H9 (cell line): ENCODE measurements around the gene ALG9. TPM values are rescaled to one million over a fixed set of nuclear protein-coding genes. Genes with fewer than 3 reads are reported as not detected.

ENCODE experiments used
- DNase-seq: peaks from one replicate; pipeline ENCODE4 v3.0.0-alpha.2; 2017
- H2AFZ ChIP-seq: one replicate; pipeline ENCODE4 v1.6.1; 2013; ENCODE audit warnings: mild to moderate bottlenecking, low read length, control low read depth, moderate library complexity
- H2AK5ac ChIP-seq: 2 replicates; pipeline ENCODE4 v1.6.1; 2013; ENCODE audit warnings: low read length, control low read depth, mixed read lengths; ENCODE audit not compliant: insufficient read length
- H2BK120ac ChIP-seq: one replicate; pipeline ENCODE4 v1.6.1; 2013; ENCODE audit warnings: low read depth, mild to moderate bottlenecking, low read length, control low read depth, inconsistent platforms; ENCODE audit not compliant: poor library complexity, severe bottlenecking
- H2BK12ac ChIP-seq: 2 replicates; pipeline ENCODE4 v1.6.1; 2013; ENCODE audit warnings: low read length, control low read depth, mixed read lengths, low read depth; ENCODE audit not compliant: insufficient read length
- H2BK15ac ChIP-seq: 2 replicates; pipeline ENCODE4 v1.6.1; 2013; ENCODE audit warnings: low read depth, low read length, control low read depth
- H2BK20ac ChIP-seq: one replicate; pipeline ENCODE4 v1.6.1; 2013; ENCODE audit warnings: low read depth, mild to moderate bottlenecking, low read length, control low read depth, inconsistent platforms; ENCODE audit not compliant: poor library complexity, severe bottlenecking
- H2BK5ac ChIP-seq: 2 replicates; pipeline ENCODE4 v1.6.1; 2013; ENCODE audit warnings: low read length, control low read depth, mixed read lengths; ENCODE audit not compliant: insufficient read length
- H3K14ac ChIP-seq: 2 replicates; pipeline ENCODE4 v1.6.1; 2013; ENCODE audit warnings: low read length, control low read depth; ENCODE audit not compliant: insufficient read depth
- H3K18ac ChIP-seq: 2 replicates; pipeline ENCODE4 v1.6.1; 2013; ENCODE audit warnings: low read depth, mild to moderate bottlenecking, mixed read lengths, low read length, control low read depth; ENCODE audit not compliant: insufficient read length
- H3K23ac ChIP-seq: 2 replicates; pipeline ENCODE4 v1.6.1; 2013; ENCODE audit warnings: low read length, control low read depth, mixed read lengths, low read depth; ENCODE audit not compliant: insufficient read length
- H3K23me2 ChIP-seq: 2 replicates; pipeline ENCODE4 v1.6.1; 2013; ENCODE audit warnings: low read depth, mild to moderate bottlenecking, mixed read lengths, low read length, control low read depth; ENCODE audit not compliant: insufficient read length, poor library complexity, severe bottlenecking
- H3K27ac ChIP-seq: 2 replicates; pipeline ENCODE4 v1.5.1; 2013; ENCODE audit warnings: low read length, control low read depth, mixed read lengths, low read depth; ENCODE audit not compliant: insufficient read length
- H3K27me3 ChIP-seq: 2 replicates; pipeline ENCODE4 v1.6.1; 2013; ENCODE audit warnings: low read length, control low read depth, inconsistent platforms; ENCODE audit not compliant: insufficient read depth
- H3K4ac ChIP-seq: 2 replicates; pipeline ENCODE4 v1.6.1; 2013; ENCODE audit warnings: low read depth, mild to moderate bottlenecking, control low read depth, inconsistent platforms, low read length, moderate library complexity
- H3K4me1 ChIP-seq: 2 replicates; pipeline ENCODE4 v1.6.1; 2013; ENCODE audit warnings: low read length, control low read depth, inconsistent platforms; ENCODE audit not compliant: insufficient read depth
- H3K4me2 ChIP-seq: 2 replicates; pipeline ENCODE4 v1.6.1; 2013; ENCODE audit warnings: low read length, control low read depth, mixed read lengths; ENCODE audit not compliant: insufficient read length, insufficient read depth
- H3K56ac ChIP-seq: 2 replicates; pipeline ENCODE4 v1.6.1; 2013; ENCODE audit warnings: low read depth, mild to moderate bottlenecking, mixed read lengths, low read length, control low read depth; ENCODE audit not compliant: insufficient read length
- H3K79me1 ChIP-seq: 2 replicates; pipeline ENCODE4 v1.6.1; 2013; ENCODE audit warnings: low read depth, mild to moderate bottlenecking, moderate library complexity, low read length, control low read depth, inconsistent platforms; ENCODE audit not compliant: insufficient read depth, poor library complexity, severe bottlenecking
- H3K79me2 ChIP-seq: 2 replicates; pipeline ENCODE4 v1.6.1; 2013; ENCODE audit warnings: low read length, control low read depth, inconsistent platforms; ENCODE audit not compliant: insufficient read depth
- H3K9ac ChIP-seq: 2 replicates; pipeline ENCODE4 v1.6.1; 2013; ENCODE audit warnings: low read length, control low read depth, mixed read lengths; ENCODE audit not compliant: insufficient read length; ENCODE audit errors: extremely low read depth
- H3K9me3 ChIP-seq: one replicate; pipeline ENCODE4 v1.6.1; 2013; ENCODE audit warnings: low read depth, low read length, inconsistent platforms; ENCODE audit not compliant: control insufficient read depth
- H3T11ph ChIP-seq: one replicate; pipeline ENCODE4 v1.6.1; 2013; ENCODE audit warnings: mild to moderate bottlenecking, low read length, control low read depth, inconsistent platforms
- H4K20me1 ChIP-seq: one replicate; pipeline ENCODE4 v1.6.1; 2013; ENCODE audit not compliant: control insufficient read depth, insufficient read length, insufficient read depth
- H4K5ac ChIP-seq: 2 replicates; pipeline ENCODE4 v1.6.1; 2013; ENCODE audit warnings: low read depth, mild to moderate bottlenecking, mixed read lengths, low read length, control low read depth; ENCODE audit not compliant: insufficient read length
- H4K8ac ChIP-seq: replicated peaks from 2 replicates; pipeline ENCODE4 v1.6.1; 2013; ENCODE audit warnings: low read length, control low read depth, mixed read lengths, low read depth; ENCODE audit not compliant: insufficient read length
- H4K91ac ChIP-seq: 2 replicates; pipeline ENCODE4 v1.6.1; 2013; ENCODE audit warnings: low read depth, mild to moderate bottlenecking, moderate library complexity, mixed read lengths, low read length, control low read depth; ENCODE audit not compliant: insufficient read length
- H3K27ac Mint-ChIP-seq, 3 experiments: 2 replicates in 2 of 3; 3 replicates in 1 of 3; pipeline ENCODE4 v1.8.0; 2020 to 2021; ENCODE audit warnings: mixed read lengths in 3 of 3, mild to moderate bottlenecking in 1 of 3, moderate library complexity in 1 of 3
- H3K27me3 Mint-ChIP-seq: 2 replicates; pipeline ENCODE4 v1.8.0; 2021; ENCODE audit warnings: low read depth, mild to moderate bottlenecking, moderate library complexity, mixed read lengths
- H3K36me3 Mint-ChIP-seq, 3 experiments: 2 replicates in 2 of 3; 3 replicates in 1 of 3; pipeline ENCODE4 v1.8.0; 2020 to 2021; ENCODE audit warnings: low read depth in 3 of 3, mixed read lengths in 3 of 3; ENCODE audit not compliant: insufficient read depth in 1 of 3
- H3K4me1 Mint-ChIP-seq, 2 experiments: 2 replicates each; pipeline ENCODE4 v1.8.0; 2020; ENCODE audit warnings: mixed read lengths in 2 of 2
- H3K4me3 Mint-ChIP-seq, 2 experiments: 2 replicates in 1 of 2; 3 replicates in 1 of 2; pipeline ENCODE4 v1.8.0; 2020 to 2021; ENCODE audit warnings: mild to moderate bottlenecking in 2 of 2, mixed read lengths in 2 of 2, moderate library complexity in 1 of 2
- H3K9me3 Mint-ChIP-seq, 2 experiments: 2 replicates in 1 of 2; 3 replicates in 1 of 2; pipeline ENCODE4 v1.8.0; 2020; ENCODE audit warnings: mild to moderate bottlenecking in 2 of 2, mixed read lengths in 2 of 2, moderate library complexity in 1 of 2
- CTCF ChIP-seq: fragments of 200-600 bp; sonication (generic); conservative IDR thresholded peaks from 3 replicates; pipeline ENCODE4 v1.8.0; 2021; ENCODE audit warnings: antibody characterized with exemption, mild to moderate bottlenecking
- WGBS: extraction: QIAGEN DNeasy Blood & Tissue Kit; methylation state at CpG from one replicate; pipeline ENCODE4 v1.1.7; 2013; ENCODE audit warnings: missing lambda C conversion rate, low lambda C conversion rate, mixed read lengths; ENCODE audit not compliant: insufficient read length; ENCODE audit errors: extremely low coverage; 5-methylcytosine and 5-hydroxymethylcytosine counted together
- total RNA-seq: library from RNA; stranded (reverse); gene quantifications from 2 replicates; pipeline ENCODE4 v1.2.1, GENCODE V29; 2021

ALG9 gene
- total RNA-seq, 1 experiment from 2014 or later = 26.0 TPM

- Histone ChIP-seq H3T11ph (no peak overlapping the region), H3K27me3 (no peaks in the 10 kb centered on the region), H3K4ac (no peak overlapping the region), H2BK5ac (no peak overlapping the region), H2BK20ac (no peak overlapping the region), H3K23me2 (no peaks in the 10 kb centered on the region), H3K27ac (peak overlapping the region; percentile 83), H2AK5ac (no peak overlapping the region), H3K9ac (no peak overlapping the region), H3K23ac (no peak overlapping the region), H2BK15ac (no peak overlapping the region), H2AFZ (no peak overlapping the region), H3K56ac (no peak overlapping the region), H4K5ac (no peak overlapping the region), H3K4me1 (peaks cover 4% of the 10 kb centered on the region), H2BK12ac (no peak overlapping the region), H3K18ac (no peak overlapping the region), H4K91ac (no peak overlapping the region), H3K9me3 (no peaks in the 10 kb centered on the region), H2BK120ac (no peak overlapping the region), H3K79me1 (no peaks in the 10 kb centered on the region), H4K20me1 (no peaks in the 10 kb centered on the region), H3K14ac (no peak overlapping the region), H3K4me2 (peak overlapping the region; percentile 14), H4K8ac (no peak overlapping the region), H3K79me2 (no peaks in the 10 kb centered on the region)
- Mint-ChIP-seq H3K36me3 (no peaks in the 10 kb centered on the region; a peak in 2 of 7 replicates), H3K4me1 (peaks cover 26 to 32% of the 10 kb centered on the region in 2 experiments), H3K4me3 (0 out of 5 replicates have a peak overlapping the region, but pooled peaks of 1 of the 2 experiments have one; percentile 58), H3K27me3 (no peaks in the 10 kb centered on the region), H3K27ac (peak overlapping the region; percentile 24 to 99 (median 80); a peak in 5 of 7 replicates), H3K9me3 (no peaks in the 10 kb centered on the region)
- DNase-seq = no peak
- no peak for TF ChIP-seq CTCF
- no CpG with 5 or more reads among the region's 1 CpG for WGBS
These were observed 48.2 kb downstream of the ALG9 start for GRCh38 chr11:111823131-111823530.
